ENCODE results near the gene NEK1.

DNA sequence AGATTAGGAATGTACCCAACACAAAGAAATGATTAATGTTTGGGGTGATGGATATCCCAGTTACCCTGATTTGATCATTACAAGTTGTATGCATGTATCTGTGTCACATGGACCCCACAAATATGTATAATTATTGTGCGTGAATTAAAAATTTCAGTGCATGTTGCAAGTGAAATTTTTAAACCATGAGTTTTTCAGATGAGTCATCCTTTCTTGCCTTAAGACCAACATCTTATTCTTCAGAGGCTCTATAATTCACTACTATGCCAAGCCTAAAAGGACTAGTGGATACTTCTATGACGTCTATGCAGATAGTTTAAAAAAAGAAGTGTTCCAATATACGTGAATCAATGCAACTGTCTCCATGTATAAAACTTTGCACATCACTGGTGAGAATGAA lies 228.7 kb downstream of the NEK1 start:
- TF ChIP-seq, protein P1, sequence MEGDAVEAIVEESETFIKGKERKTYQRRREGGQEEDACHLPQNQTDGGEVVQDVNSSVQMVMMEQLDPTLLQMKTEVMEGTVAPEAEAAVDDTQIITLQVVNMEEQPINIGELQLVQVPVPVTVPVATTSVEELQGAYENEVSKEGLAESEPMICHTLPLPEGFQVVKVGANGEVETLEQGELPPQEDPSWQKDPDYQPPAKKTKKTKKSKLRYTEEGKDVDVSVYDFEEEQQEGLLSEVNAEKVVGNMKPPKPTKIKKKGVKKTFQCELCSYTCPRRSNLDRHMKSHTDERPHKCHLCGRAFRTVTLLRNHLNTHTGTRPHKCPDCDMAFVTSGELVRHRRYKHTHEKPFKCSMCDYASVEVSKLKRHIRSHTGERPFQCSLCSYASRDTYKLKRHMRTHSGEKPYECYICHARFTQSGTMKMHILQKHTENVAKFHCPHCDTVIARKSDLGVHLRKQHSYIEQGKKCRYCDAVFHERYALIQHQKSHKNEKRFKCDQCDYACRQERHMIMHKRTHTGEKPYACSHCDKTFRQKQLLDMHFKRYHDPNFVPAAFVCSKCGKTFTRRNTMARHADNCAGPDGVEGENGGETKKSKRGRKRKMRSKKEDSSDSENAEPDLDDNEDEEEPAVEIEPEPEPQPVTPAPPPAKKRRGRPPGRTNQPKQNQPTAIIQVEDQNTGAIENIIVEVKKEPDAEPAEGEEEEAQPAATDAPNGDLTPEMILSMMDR (IDR thresholded peaks at IDR 0.05; ENCODE audit: insufficient read depth, low read length, poor library complexity, severe bottlenecking) = no peak
- no peak for TF ChIP-seq EZH2phosphoT487 (conservative IDR thresholded peaks at IDR 0.05; ENCODE audit: low read length)
